GM21528 (cell line): ENCODE data around the gene ALPI.

Experiments
- ATAC-seq: cut with Tn5 transposase; IDR thresholded peaks from one replicate; pipeline ENCODE4 v1.9.1; 2021; ENCODE audit warnings: mild to moderate bottlenecking, moderate library complexity; ENCODE audit not compliant: unreplicated experiment, low FRiP score

The ALPI gene

DNA sequence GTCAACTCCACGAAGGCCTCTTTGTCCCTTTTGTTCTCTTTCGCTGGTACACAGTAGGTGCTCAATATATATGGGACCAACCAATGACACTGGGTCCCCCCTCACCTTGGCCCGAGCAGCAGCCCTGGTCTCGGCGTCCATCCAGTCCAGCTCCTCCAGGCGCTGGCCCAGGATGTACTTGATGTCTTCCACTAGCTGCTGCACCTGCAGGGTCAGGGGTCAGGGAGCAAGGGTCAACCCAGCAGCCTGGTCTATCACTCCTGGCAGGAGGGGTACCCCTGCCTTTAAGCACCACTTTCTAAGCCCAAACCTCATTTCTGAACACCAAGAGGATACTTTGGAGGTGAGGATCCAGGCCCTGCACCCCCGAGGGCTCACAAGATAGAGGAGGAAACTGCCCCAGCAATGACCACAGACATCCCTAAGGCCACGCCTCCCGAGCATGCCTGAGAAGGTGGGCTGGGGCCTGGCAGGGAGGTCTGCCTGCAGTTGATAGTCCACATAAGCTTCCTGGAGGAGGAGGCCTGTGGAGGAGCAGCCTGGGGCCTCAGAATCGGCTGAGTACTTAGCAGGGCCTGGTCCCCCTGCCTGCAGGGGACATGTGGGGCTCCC, 27.5 kb downstream of the ALPI start:
- ATAC-seq = no peak

DNA sequence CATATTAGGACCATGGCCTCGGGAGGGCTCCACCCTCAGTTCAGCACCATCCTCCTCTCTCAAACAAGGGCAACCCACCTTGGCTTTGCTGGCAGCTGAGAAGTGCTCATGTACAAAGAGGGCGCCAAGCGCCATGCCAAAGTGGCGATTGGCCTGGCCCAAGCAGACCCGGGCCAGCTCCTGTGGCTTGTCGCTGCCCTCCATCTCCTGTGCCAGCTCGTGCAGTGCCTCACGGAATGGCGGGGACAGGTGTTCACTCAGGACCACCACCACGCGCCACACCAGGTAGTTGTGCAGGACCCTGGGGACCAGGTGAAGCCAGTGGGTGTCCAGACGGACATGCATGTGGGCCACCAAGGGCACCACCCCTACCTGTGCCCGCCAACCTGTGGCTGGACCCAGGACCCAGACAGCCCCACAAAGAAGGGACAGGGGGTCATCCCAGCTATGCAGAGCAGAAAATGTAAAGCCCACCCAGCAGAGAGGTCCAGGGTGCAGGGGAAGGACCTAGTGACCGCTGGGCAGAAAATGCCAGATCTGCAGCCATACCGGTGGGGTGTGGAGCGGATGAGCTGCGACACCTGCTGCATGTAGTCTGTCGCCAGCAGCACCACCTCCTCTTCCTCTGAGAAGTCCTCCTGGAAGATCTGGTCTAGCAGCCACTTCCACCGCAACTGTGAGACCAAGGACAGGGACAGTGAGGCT, 28.1 kb downstream of the ALPI start:
- ATAC-seq = no peak

DNA sequence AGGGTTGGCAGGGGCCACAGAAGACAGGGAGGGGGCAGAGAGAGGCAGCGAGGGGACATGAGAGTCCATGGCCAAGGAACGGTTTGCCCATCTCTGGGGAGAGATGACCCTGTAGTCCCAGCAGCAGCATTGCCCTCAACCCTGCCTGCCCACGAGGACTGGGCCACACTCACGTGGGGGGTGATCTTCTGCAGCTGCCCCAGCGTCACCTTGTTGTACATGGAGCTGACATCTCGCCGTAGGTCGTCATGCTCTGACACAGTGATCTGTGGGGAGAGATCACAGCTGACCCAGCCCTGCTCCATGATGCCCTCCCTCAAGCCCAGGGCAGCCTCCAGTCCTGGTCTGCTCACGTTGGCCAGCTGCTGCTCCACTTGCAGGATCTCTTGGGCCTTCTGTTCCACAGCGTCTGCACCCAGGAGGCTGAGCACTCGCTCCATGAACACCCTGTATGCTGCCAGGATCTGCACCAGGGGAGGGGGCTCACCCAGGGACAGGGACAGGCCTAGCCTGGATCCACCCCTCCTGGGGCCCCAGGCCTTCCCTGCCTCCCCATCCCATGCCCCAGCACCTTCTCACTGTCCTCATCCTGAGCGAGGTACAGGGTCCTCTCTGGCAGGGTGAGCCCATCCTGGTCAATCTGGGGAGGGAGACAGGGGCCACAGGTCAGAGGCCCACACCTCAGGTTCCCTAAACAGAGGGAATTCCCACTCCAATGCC, 28.8 kb downstream of the ALPI start:
- ATAC-seq = no peak

DNA sequence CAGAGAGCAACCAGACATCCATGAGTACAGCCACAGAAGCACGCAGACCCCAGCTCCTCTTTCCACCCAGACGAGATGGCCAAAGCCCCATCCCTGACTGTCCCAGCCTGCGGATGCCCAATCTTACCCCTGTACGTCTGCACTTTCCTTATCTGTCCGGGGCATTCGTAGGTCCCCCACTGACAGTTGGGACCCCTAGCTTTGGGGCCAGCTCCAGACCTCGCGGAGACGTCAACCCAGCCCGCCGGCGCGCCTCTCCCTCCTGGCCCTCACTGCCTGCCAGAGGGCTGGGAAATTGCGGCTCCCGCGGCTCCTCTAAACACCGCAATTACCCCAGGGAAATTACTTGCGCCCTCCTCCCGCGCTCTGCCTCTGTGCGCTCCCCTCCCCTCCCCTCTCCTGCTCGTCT, 29.4 kb downstream of the ALPI start:
- ATAC-seq = no peak

DNA sequence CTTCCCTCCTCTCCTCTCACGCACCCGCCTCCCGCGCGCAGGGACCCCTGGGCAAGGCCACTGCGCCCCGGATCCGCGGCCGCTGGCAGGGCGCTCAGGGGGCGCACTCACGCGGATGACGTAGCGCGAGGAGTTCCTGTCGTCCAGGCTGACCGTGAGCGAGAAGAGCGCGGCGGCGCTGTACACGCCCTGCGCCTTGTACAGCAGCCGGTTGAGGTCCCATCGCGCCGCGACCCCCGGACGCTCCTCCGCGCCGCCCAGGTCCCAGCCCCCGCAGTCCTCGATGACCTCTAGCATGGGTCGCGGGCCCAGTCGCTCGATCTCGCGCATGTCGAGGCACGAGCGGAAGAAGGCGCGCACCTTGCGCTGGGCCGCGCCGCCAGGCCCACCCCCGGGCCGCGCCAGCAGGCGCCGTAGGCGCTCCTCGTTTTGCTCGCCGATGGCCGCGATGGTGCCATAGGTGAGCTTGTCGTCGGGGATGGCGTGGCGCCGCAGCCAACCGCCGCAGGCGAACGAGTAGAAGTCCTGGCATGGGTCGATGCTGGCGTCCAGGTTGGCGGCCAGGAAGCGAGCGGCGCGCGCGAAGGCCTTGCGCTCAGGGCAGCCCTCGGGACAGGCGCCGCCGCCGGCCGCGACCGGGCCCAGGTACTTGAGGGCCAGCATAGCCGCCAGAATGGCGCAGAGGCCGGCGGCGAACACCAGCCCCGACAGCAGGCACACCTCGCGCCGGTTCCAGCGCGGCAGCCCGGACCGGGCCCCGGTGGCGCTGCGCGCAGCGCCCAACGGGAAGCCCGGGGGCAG, 30.0 kb downstream of the ALPI start:
- no peak for ATAC-seq

DNA sequence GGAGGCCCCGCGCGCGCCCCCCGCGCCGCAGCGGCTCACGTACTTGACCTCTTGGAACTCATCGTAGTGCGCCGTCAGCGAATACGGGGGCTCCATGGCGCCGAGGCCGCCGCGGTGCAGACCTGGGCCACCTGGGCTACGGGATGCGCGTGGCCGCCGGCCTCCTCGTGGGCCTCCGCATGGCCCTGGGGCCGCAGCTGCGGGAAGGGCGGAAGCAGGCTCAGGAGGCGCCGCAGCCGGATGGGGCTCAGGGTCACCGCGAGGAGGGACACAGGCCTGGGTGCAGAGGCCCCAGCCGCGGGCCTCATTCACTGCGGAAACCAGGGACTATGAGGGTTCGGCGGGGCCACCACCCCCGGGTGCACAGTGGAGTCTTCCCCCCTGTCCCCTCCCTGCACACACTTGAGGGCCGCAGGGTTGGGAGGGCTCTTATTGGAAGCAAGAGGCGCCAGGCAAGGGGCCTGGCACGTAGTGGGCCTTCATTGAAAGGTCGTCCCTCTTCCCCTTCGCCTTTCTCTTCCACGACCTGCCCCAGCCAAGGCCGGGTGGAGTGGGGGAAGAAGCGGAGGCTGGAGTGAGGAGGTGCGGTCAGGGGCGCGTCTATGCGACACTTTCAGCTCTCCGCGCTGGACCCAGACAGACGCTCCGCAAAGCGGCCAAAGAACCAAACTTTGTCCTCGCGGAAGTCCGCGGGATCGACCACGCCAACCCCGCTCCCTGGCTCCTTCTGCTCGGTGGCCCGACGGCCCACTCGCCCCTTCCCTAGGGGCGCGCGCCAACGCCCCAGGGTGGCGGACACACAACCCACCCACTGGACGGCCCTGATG, 30.8 kb downstream of the ALPI start:
- no peak for ATAC-seq

DNA sequence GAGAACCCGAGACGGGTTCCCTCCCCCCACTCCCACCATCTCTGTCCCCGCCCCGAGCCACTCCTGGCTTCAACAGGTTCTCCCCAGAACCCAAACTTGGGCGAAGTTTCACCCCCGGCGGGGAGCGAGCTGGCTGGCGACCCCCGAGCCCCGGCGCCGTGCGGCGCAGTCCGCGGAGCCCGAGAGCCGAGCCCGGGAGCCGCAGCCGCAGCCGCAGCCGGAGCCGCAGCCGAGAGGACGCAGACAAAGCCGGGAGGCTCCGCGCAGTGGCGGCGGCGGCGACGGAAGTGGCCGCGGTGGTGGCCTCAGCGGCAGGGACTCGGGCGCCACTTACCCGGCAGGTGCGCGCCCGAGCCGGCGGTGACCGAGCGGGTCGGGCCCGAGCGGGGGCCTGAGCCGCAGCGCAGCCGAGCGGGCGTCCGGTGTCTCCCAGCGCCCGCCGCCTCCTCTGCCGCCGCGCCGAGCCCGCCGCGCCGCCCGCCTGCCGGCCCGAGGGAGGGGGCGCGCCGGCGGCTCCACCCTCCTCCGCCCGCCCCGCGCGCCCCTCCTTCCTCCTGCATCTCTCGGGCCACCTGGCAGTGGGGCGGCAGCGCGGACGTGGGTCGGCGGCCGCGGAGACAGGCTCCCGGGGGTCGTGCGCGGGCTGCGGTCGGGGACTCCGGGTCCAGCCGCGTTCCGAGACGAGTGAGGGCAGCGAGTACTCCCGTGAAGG, 31.6 kb downstream of the ALPI start, which contains the start of gene ECEL1:
ECEL1 (minus strand) TSS at position 450 of the 712 bp plus-strand sequence. CDS start 1,181 bp downstream, outside the sequence.
- no peak for ATAC-seq

DNA sequence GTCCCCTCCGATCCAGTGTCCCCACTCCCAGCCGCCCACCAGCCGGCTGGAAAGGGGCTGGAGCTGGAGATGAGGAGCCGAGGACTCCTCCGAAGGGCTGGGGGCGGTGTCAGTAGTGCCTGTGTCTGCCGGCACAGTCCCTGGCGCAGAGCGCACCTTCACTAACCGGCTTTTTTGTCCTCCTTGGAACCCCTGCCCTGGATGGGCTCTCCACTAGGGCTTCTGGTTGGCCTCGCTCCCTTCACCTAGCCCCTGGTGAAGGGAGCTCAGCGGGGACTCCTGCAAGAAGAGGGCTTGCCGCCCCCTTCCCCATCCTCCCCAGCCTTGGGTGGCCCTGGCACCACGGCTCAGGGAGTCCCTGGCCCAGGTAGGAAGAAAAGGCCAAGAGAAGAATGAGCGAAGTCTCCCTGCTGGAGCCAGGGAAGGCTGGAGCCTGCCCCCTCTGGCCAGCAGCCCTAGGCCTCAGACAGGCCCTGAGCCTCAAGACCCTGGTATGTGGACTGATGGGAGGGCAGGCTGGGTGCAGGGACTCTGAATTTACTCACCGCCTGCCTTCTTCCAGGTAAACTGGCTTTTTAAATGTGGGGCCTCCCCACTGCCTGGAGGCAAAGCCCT, 32.3 kb downstream of the ALPI start:
- no peak for ATAC-seq

DNA sequence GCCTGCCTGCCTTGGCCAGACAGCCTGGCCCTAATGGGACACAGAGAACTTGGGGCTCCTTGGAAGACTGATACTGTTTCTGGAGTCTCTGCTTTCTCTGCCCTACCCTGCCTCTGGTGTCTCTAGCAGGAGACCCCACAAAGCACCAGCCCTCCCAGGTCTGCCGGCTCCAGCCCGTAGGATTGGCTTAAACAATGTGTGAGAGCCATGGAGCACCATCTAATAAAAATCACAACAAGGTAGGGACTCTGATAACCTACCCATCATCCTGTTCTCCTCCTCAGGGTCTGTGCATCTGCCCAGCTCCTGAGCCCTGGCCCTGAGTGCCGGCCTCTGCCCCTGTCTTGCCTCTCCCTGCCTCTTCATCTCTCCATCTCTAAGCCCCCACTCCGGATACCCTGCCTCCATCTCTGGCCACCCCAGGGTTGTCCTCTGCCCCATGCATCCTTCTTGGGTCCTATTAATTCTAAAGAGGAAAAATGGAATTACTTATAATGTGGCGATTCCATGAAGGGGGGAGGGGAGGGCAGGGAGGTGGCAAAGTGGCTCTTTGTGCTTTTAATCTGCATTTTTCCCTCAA, 32.9 kb downstream of the ALPI start:
- ATAC-seq = no peak

DNA sequence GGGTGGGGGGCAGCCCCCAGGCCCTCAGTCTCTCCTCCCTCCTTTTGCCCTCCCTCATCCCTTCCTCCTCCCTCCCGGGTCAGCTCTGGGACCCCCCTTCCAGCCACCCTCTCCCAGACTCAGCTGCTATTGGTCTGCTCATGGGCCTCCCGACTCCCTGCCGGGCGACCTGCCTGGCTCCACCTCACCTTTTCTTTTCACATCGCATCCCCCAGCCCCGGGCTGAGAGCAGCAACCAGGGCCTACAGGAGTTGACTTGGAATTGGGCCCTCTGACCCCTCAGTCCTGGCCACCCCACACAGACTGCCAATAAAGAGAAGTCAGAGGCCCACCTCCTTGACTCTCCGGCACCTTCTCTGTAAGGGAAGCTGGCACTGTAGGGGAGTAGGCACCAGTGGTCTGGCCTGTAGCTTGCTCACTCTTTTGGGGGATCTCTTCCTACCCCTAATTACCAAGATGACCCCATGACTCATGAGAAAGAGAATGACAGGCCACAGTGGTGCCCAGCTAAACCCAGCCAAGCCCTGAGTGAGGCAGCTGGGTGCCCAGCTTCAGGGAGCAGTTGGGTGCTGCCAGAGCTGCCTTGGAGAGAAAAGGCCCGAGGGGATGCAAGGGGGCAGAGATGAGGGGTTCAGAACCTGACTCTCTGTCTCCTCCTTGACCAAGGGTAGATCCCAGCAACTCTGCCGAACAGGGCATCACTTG, 33.7 kb downstream of the ALPI start:
- ATAC-seq = no peak

DNA sequence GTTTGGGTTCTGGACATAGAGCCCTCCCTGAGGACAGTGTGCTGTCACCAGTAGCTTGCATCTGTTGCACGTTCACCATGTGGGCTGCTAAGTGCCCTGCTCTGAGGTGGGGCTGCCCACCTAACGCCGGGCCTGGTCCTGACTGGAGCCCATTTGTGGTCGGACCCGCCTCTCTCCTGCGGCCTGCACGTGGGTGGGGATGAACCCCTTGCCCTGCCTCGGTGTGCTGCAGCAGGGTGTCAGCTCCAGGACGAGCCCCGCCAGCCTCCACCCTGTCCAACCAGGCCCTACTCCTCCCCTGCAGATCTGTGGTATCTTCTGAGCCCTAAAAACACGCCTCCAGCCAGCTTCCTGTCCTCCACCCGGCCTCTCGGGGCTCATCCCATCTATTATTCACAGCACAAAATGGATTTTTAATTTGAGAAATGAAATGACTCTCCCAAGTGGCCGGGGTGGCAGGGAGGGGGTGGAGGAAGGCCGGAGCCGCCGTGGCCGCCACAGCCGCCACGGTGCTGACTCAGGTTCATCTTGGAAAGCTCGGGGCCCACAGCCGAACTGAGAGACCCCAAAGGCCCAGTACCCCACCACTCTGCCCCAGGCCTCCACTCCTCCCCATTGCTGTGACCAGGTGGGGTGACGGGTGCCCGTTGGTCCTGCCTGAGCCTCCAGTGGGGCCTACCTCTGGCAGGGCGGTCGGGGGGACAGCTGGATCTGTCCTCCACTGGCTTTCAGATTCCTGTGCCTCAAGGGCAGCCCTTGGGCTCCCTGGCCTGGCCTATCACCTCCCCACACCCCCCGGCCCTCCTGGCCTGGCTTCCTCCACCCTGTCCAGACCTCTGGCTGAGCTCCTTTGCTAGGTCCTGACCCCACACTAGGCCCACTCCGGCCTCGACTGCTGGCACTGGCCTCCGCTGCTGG, 34.5 kb downstream of the ALPI start:
- no peak for ATAC-seq

DNA sequence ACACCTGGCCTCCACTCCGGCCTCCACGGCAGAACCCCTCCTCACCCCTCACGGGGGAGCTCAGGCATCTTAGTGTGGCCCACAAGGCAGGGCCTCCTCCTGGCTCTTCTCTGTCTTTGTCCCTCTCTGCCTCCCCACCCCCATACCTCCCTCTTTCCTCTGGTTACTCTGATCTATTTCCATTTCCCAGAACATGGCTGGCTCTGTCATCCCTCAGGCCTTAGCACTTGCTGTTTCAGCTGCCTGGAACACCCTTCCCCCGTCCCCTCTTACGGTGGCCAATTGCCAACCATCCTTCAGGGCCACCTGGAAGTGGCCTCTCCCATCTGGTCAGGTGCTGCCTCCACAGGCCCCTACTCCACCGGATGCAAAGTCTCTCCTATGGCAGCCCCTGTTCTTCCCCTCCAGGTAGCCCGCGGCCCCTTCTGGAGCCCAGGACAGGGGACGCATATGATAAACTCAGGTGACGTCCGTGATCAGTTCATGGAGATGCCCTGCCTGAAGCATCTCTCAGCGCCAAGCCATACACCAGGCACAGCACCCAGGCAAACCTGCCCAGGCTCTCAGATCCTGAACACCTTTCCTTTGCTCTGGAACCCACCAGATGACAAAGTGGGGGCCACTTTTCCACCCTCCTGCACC, 35.3 kb downstream of the ALPI start:
- ATAC-seq = no peak

DNA sequence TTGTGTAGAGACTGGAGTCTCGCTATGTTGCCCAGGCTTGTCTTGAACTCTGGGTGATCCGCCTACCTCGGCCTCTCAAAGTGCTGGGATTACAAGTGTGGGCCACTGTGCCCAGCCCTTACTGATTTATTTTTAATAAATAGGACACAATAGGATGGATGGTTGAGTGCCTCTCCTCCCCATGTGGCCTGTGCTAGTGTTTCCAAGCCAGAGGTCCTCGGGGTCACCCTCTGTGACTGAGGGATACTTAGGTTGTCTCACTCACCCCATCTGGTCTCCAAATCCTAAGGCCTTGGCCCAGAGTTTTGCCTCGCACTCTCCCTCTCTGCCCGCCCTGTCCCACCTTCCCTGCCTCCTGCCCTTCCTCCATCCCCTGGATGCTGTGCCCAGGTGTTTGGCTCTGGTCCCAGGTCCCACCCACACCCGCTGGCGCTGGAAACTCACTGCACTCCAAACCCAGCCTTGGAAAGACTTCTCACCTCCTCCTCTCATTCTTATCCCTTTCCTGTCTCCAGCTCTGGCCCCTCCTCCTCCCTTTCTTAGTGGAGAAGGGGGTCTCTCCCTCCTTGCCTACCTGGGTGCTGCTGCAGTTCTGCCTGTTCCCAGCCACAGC, 36.4 kb downstream of the ALPI start:
- no peak for ATAC-seq

DNA sequence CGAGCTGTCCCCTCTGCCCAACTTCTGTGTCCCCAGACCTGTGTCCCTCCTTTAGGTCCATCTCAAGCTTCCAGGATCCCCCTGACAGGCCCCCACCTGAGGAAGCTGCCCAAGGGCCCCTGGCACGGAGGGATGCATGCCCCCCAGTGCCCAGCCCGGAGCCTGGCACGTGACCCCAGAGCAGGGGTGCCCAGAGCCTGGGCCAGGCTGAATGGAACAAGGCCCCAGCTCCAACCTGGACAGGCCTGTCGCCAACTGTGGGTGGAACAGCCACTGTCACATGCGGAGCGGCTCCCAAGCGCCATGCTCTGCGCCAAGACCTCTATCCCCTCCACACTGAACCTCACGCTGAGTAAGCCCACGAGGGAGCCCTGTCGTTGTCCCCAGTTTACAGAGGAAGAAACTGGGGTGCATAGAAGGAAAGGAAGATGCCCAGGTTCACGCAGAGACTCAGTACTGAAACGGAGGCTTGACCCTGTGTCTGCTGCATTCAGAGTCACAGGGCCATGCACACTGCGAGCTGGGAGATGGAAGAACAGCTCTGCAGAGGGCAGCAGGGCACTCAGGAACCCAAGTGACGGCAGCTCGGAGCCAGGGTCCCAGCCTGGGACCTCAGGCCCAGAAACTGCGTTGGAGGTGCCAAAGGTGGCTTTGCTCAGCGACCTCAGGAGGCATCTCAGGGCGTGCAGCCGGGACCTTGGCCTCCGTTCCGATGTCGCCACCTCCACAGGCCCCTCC, 37.2 kb downstream of the ALPI start:
- ATAC-seq = no peak

DNA sequence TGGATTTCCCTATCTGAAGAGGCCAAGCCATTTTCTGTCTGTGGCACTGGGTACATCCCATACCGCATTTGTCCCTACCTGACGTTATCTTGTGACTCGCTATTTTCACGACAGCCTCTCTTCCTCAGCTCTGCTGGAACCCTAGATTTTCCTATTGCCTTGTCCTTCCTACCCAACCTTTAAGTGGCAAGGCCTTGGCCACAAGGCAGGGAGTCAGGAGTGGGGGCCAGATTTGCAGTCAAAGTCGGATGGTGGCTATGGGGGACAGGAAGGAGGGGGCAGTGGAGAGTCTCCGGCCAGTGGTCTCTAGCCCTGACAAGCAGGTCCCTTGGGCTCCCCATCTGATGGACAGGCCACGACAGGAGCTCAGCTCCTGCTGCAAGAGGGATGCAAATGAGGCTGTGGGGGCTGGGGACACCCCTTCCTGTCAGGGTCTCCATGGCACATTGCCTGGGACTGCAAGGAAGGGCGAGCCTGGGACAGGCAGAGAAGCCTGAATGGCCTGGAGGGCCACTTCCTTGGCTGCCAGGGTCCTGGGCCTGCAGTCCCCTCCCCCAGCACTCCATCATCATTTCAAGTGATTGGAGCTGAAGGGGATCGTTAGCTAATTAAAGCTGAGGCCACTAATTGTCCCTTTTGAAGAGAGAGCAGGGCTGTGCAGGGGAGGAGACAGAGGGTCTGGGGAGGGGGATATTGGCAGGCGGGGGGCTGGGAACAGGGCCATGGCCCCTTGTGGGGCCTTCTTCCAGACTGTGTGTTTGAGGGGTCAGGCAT, 37.9 kb downstream of the ALPI start:
- no peak for ATAC-seq
